HFF-Myc (cell line): Measurements from ENCODE around the gene DSG1.

Experiments
- DNase-seq: peaks from one replicate; pipeline ENCODE4 v3.0.0-alpha.2; 2011; ENCODE audit warnings: low read depth; ENCODE audit errors: extremely low read depth
- H3K4me3 ChIP-seq: replicated peaks from 2 replicates; pipeline ENCODE4 v1.5.1; 2011; ENCODE audit warnings: low read depth, mild to moderate bottlenecking, control low read depth, low read length
- CTCF ChIP-seq: IDR thresholded peaks from 2 replicates; pipeline ENCODE4 v1.5.1; 2012; ENCODE audit warnings: mild to moderate bottlenecking, low read depth, low read length, control low read depth; ENCODE audit errors: missing control alignments

Gene DSG1

GRCh38 chr18:31317860-31318259 is at the start of gene DSG1:
TSS of gene DSG1 (plus strand) at chr18:31318160. CDS start at chr18:31318301, 141 bp downstream.
- TF ChIP-seq CTCF: no peak
- H3K4me3 ChIP-seq: no peak within 1 kb of the TSS
- no peak for DNase-seq

GRCh38 chr18:31268985-31269406 is 49.0 kb upstream of the DSG1 start:
- no peak for TF ChIP-seq CTCF
- H3K4me3 ChIP-seq: no peak overlapping the region
- DNase-seq: no peak

GRCh38 chr18:31269566-31269965 is 48.4 kb upstream of the DSG1 start:
- no peak overlapping the region for H3K4me3 ChIP-seq
- TF ChIP-seq CTCF: no peak
- DNase-seq: no peak

GRCh38 chr18:31270578-31270977 is 47.4 kb upstream of the DSG1 start:
- no peak for DNase-seq
- TF ChIP-seq CTCF: no peak
- no peak overlapping the region for H3K4me3 ChIP-seq

GRCh38 chr18:31273812-31274527 is 44.0 kb upstream of the DSG1 start:
- no peak overlapping the region for H3K4me3 ChIP-seq
- no peak for DNase-seq
- no peak for TF ChIP-seq CTCF

GRCh38 chr18:31274931-31275330 is 43.0 kb upstream of the DSG1 start:
- no peak for DNase-seq
- TF ChIP-seq CTCF: no peak
- H3K4me3 ChIP-seq: no peak overlapping the region
